GM19455 (cell line): Measurements from ENCODE around the gene ENSA.
"Not testable (repeated sequence)": the region's sequence is repeated elsewhere in the genome, so short reads cannot be mapped to it uniquely, and the experiment has no call there.

Source experiments
- ATAC-seq: cut with Tn5 transposase; IDR thresholded peaks from one replicate; pipeline ENCODE4 v1.9.1; 2021; ENCODE audit not compliant: unreplicated experiment

Gene ENSA, protein sequence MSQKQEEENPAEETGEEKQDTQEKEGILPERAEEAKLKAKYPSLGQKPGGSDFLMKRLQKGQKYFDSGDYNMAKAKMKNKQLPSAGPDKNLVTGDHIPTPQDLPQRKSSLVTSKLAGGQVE

GRCh38 chr1:150629115-150629928 is at the start of gene ENSA:
Gene ENSA, minus strand, starts transcription at chr1:150629612. Its CDS starts 142 bp downstream, at chr1:150629470.
- ATAC-seq: peak; percentile 88

GRCh38 chr1:150678988-150679387 is 49.6 kb upstream of the ENSA start:
- no peak for ATAC-seq

- no peak for ATAC-seq
Observed at GRCh38 chr1:150674881-150675280, 45.5 kb upstream of the ENSA start.

DNA sequence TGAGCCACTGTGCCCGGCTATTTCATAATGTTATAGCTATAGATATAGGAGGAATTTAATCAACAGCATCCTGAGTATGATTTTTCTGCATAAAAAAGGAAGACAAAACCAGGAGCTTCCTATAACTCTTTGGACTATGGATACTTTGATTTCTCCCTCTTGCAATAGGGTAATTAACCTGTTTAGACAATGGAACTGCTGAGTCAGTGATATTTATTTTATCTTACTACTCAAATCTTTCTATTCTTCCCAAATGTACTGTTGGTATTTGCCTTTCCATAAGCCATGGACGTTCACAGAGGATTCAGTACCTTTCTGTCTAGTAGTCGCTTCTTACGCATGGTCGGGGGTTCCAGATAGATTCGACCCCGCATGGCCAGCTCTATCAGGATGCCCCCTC is 33.9 kb upstream of the ENSA start:
- no peak for ATAC-seq

DNA sequence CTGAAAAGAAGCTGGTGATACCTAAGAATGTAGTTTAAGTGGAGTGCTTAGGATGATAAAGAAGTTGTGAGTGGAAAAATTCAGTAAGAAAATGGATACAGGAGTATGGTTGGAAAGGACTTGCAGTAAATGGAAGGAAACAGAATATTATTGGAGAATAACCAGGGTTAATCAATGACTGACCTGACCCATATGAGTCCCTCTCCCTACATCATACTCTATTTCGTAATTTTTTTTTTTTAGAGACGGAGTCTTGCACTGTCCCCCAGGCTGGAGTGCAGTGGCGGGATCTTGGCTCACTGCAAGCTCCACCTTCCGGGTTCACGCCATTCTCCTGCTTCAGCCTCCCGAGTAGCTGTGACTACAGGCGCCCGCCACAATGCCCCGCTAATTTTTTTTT is 33.4 kb upstream of the ENSA start:
- no peak for ATAC-seq

GRCh38 chr1:150661156-150661555 is 31.7 kb upstream of the ENSA start:
- no peak for ATAC-seq

- ATAC-seq: no peak
Observed at GRCh38 chr1:150660584-150660983, 31.2 kb upstream of the ENSA start.

- ATAC-seq: not testable (repeated sequence)
Observed at GRCh38 chr1:150657064-150657463, 27.7 kb upstream of the ENSA start.

DNA sequence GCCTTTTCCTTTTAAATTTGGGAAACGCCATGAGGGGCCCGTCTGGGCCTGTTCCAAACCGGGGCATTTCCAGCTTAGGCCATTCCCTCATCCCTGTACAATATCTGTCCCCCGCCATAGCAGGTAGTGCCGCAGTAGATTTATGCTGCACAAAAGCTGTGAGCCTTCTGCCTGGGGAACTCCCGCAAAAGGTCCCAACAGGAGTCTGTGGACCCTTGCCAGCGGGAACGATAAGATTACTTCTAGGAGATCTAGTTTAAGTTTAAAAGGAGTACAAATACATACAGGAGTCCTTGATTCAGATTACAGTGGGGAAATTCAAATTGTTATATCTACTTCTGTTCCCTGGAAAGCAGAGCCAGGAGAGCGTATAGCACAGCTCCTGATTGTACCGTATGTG is 25.2 kb upstream of the ENSA start:
- not testable (repeated sequence) for ATAC-seq

- ATAC-seq: no peak
Observed at GRCh38 chr1:150650193-150650592, 20.8 kb upstream of the ENSA start.

GRCh38 chr1:150649441-150650075 is 20.1 kb upstream of the ENSA start:
- no peak for ATAC-seq

GRCh38 chr1:150642296-150642695 is 12.9 kb upstream of the ENSA start:
- no peak for ATAC-seq

DNA sequence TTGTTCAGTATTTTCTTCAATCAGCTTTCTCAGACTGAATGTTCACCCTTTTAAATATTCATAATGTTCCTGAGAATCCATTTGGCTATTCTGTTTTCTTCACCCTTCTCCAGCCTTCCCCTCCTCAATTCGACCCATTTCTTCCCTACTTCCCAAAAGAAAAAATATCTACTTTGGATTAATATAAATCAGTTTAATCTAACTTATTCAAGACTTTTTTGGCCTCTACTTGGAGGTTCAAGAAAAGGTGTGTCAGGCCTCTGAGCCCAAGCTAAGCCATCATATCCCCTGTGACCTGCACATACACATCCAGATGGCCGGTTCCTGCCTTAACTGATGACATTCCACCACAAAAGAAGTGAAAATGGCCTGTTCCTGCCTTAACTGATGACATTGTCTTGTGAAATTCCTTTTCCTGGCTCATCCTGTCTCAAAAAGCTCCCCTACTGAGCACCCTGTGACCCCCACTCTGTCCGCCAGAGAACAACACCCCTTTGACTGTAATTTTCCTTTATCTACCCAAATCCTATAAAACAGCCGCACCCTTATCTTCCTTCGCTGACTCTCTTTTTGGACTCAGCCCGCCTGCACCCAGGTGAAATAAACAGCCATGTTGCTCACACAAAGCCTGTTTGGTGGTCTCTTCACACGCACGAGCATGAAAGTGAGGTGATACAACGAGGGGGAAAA is 11.9 kb upstream of the ENSA start:
- ATAC-seq: not testable (repeated sequence)

- ATAC-seq: not testable (repeated sequence)
Observed at GRCh38 chr1:150638430-150638829, 9.0 kb upstream of the ENSA start.

GRCh38 chr1:150634839-150635622 is 5.6 kb upstream of the ENSA start:
- not testable (repeated sequence) for ATAC-seq

DNA sequence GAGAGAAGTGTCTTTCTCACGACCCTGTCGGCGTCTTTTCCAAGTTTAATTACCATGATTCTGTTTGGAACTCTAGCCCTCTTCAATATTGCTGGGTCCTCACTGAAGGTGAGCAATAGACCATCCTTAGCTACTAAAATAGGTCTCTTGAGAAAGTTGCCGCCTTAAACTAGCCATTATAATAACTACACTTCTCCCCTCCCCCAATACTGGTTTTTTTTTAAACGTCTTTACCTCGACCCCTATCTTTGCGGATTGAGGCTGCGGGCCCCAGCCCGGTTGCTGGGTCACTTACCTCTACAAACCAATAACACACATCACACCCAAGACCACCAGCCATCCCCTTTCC is 672 bp downstream of the ENSA start:
- no peak for ATAC-seq

DNA sequence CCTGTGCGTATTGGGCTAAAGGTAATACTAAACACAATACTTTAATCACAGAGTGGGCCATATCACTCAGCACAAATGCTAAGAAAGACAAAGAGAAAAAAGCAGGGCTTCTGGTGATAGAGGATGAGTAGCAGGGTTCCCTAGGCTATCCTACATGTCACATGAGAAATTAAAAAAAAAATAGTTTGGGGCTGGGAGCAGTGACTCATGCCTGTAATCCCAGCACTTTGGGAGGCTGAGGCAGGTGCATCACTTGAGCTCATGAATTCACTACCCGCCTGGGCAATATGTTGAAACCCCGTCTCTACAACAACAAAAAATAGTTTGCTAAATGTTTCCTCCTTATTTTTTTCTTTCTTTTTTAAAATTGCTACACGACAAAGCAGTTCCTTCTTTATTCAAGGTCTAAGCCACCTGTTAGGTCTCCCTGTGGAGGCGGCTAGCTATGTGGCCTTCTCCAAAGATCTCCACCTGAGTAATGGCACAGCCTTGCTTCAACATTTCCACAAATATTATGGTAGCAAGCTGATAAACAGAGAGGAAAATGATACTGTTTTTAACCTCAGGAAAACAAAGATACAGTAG is 1.5 kb downstream of the ENSA start:
- no peak for ATAC-seq

DNA sequence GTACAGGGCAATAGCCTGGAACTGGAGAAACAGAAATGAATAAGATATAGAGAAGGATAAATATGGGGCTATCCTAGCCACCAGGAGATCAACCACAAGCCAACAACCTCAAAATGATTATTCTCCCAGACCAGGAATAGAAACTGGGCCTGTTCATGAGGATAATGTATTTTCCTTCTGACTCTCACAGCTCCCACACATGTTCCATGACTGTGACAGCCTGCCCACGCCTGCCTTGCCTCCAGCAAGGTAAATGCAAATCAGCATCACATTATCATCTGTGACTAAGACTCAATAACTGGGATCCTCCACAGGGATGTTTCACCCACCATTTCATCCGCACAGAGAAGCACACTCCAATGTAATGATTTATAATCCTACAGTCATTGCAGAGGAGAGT is 3.3 kb downstream of the ENSA start:
- no peak for ATAC-seq

DNA sequence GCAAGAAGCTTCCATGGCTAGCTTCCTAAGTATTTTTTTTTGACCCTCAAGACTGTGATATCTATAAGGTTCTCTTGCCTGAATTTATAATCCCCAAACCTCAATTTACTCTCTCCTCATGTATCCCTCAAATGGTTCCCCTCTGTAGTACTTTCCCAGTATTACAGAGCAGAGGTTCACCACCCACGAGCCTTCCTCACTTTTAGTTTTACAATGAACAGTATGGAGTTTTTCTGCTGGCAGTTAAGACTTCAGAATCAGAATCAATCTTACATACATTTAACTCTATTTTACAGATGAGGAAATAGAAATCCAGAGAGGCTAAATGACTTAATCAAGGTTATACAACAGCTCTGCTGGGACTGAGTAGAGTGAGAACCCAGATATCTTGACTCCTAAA is 4.9 kb downstream of the ENSA start:
- ATAC-seq: not testable (repeated sequence)

- ATAC-seq: not testable (repeated sequence)
Observed at GRCh38 chr1:150624134-150624533, 5.3 kb downstream of the ENSA start.
